A673 (cell line): ENCODE data around the gene SLC9C2. TPM values are rescaled to one million over a fixed set of nuclear protein-coding genes. Genes with fewer than 3 reads are reported as not detected.

Experiments used
- BruUV-seq: library from RNA; stranded (reverse); fragments of 400-500 nt; replicated peaks from 2 replicates; lab custom pipeline; 2021; lab: Mats Ljungman, UMichigan
- CTCF ChIA-PET: fragments of 300-600 bp; sonication (Branson Sonifier 250); formaldehyde crosslinking; loops from one replicate; lab custom pipeline; 2022; ENCODE audit warnings: antibody characterized with exemption; lab: Charles Lee
- POLR2A ChIA-PET: fragments of 300-600 bp; sonication (Branson Sonifier 250); formaldehyde crosslinking; loops from one replicate; lab custom pipeline; 2022; ENCODE audit warnings: antibody characterized with exemption; ENCODE audit not compliant: low non-redundant PET; lab: Charles Lee
- DNase-seq: peaks from one replicate; pipeline ENCODE4 v3.0.0-alpha.2; 2015; ENCODE audit warnings: low spot score
- H3K27ac ChIP-seq: fragments of 200-600 bp; sonication (generic); 2 replicates; pipeline ENCODE4 v1.5.1; 2016; ENCODE audit warnings: mixed run types, low read depth, mild to moderate bottlenecking, mixed read lengths, antibody characterized with exemption, low read length; ENCODE audit not compliant: poor library complexity, severe bottlenecking
- H3K27me3 ChIP-seq: fragments of 200-600 bp; sonication (generic); replicated peaks from 2 replicates; pipeline ENCODE4 v1.6.1; 2017; ENCODE audit warnings: mixed run types, low read depth, mild to moderate bottlenecking, mixed read lengths, antibody characterized with exemption, low read length; ENCODE audit not compliant: insufficient read depth, poor library complexity
- H3K36me3 ChIP-seq: fragments of 200-600 bp; sonication (generic); 2 replicates; pipeline ENCODE4 v1.6.1; 2016; ENCODE audit warnings: mixed run types, mild to moderate bottlenecking, mixed read lengths, antibody characterized with exemption, low read length; ENCODE audit not compliant: insufficient read depth, poor library complexity, severe bottlenecking
- H3K4me1 ChIP-seq: fragments of 200-600 bp; sonication (generic); 2 replicates; pipeline ENCODE4 v1.6.1; 2017; ENCODE audit warnings: mixed run types, mild to moderate bottlenecking, mixed read lengths, antibody characterized with exemption, low read length; ENCODE audit not compliant: insufficient read depth, poor library complexity, severe bottlenecking
- H3K4me3 ChIP-seq: fragments of 200-600 bp; sonication (generic); 2 replicates; pipeline ENCODE4 v1.5.1; 2016; ENCODE audit warnings: low read depth, mixed run types, mild to moderate bottlenecking, mixed read lengths, low read length; ENCODE audit not compliant: poor library complexity, severe bottlenecking
- H3K9me3 ChIP-seq: fragments of 200-600 bp; sonication (generic); 2 replicates; pipeline ENCODE4 v1.6.1; 2016; ENCODE audit warnings: mixed run types, low read depth, mild to moderate bottlenecking, mixed read lengths, antibody characterized with exemption, low read length; ENCODE audit not compliant: poor library complexity, severe bottlenecking
- CTCF ChIP-seq: fragments of 300-800, 200-600 bp; sonication (generic); conservative IDR thresholded peaks from 2 replicates; pipeline ENCODE4 v1.5.1; 2017; ENCODE audit warnings: low read depth, mild to moderate bottlenecking, antibody characterized with exemption, low read length, moderate library complexity, mixed read lengths
- EZH2 ChIP-seq: fragments of 200-600 bp; sonication (generic); IDR thresholded peaks from 2 replicates; pipeline ENCODE4 v1.6.1; 2017; ENCODE audit warnings: borderline replicate concordance, low read depth, mild to moderate bottlenecking, mixed read lengths, antibody characterized with exemption, low read length; ENCODE audit not compliant: poor library complexity, severe bottlenecking
- intact Hi-C: fragments of 100-400 bp; cut with micrococcal nuclease; formaldehyde crosslinking; loops from one replicate; pipeline ENCODE4 v1.10.0; 2022; ENCODE audit not compliant: unreplicated experiment
- total RNA-seq: library from RNA; stranded (reverse); gene quantifications from 2 replicates; pipeline ENCODE4 v1.2.3, GENCODE V29; 2021

SLC9C2 gene
- total RNA-seq, 1 experiment from 2014 or later, result not detected

GRCh38 chr1:173489929-173490328, 112.9 kb downstream of the SLC9C2 start:
- H3K9me3 ChIP-seq, result no peaks in the 10 kb centered on the region
- TF ChIP-seq CTCF, result no peak
- TF ChIP-seq EZH2, result no peak
- H3K4me3 ChIP-seq, result no peak overlapping the region
- no peak overlapping the region for H3K27ac ChIP-seq
- ChIA-PET CTCF (no interaction called here), POLR2A (no interaction called here)
- DNase-seq, result no peak
- H3K27me3 ChIP-seq, result no peaks in the 10 kb centered on the region
- intact Hi-C loops, result no loop called here
- H3K4me1 ChIP-seq, result no peaks in the 10 kb centered on the region
- BruUV-seq, result no TSS peak
- peaks cover 45% of the 10 kb centered on the region for H3K36me3 ChIP-seq

GRCh38 chr1:173489149-173489600, 113.7 kb downstream of the SLC9C2 start:
- no peaks in the 10 kb centered on the region for H3K27me3 ChIP-seq
- no peaks in the 10 kb centered on the region for H3K4me1 ChIP-seq
- ChIA-PET CTCF (no interaction called here), POLR2A (no interaction called here)
- BruUV-seq, result no TSS peak
- TF ChIP-seq EZH2 (no peak), CTCF (no peak)
- H3K4me3 ChIP-seq, result no peak overlapping the region
- no peak overlapping the region for H3K27ac ChIP-seq
- peaks cover 53% of the 10 kb centered on the region for H3K36me3 ChIP-seq
- intact Hi-C loops, result no loop called here
- no peaks in the 10 kb centered on the region for H3K9me3 ChIP-seq
- DNase-seq, result no peak

- no peak overlapping the region for H3K27ac ChIP-seq
- TF ChIP-seq EZH2 (no peak), CTCF (no peak)
- ChIA-PET CTCF (no interaction called here), POLR2A (no interaction called here)
- BruUV-seq, result no TSS peak
- H3K4me1 ChIP-seq, result no peaks in the 10 kb centered on the region
- H3K4me3 ChIP-seq, result no peak overlapping the region
- intact Hi-C loops, result no loop called here
- no peaks in the 10 kb centered on the region for H3K9me3 ChIP-seq
- H3K36me3 ChIP-seq, result peaks cover 61% of the 10 kb centered on the region
- no peak for DNase-seq
- H3K27me3 ChIP-seq, result no peaks in the 10 kb centered on the region
Measured at GRCh38 chr1:173488001-173488400, 114.9 kb downstream of the SLC9C2 start.
